Psoas muscle (tissue), 8 donors: ENCODE results near the gene HEPH. TPM values are rescaled to one million over a fixed set of nuclear protein-coding genes. Genes with fewer than 3 reads are reported as not detected.
A peak's percentile ranks its signal among the peaks of the same experiment; 100 is the strongest.
"Not testable (repeated sequence)": the region's sequence is repeated elsewhere in the genome, so short reads cannot be mapped to it uniquely, and the experiment has no call there.

Experiments
- ATAC-seq, 4 donors: fragments of 200-7000 bp; cut with Tn5 transposase; one replicate each; pipeline ENCODE4 v1.9.1; 2020; ENCODE audit warnings: moderate library complexity in 3 of 4, mild to moderate bottlenecking in 2 of 4
- DNase-seq, 2 donors: peaks; one replicate each; pipeline ENCODE4 v3.0.0-alpha.2; 2020
- H3K27ac ChIP-seq: fragments of 200-600 bp; one replicate; pipeline ENCODE4 v1.8.0; 2022
- H3K27me3 ChIP-seq, 3 donors: fragments of 200-600 bp in 1 of 3; one replicate each; pipeline versions ENCODE4 v1.6.1 to v1.8.0; 2013 to 2022; ENCODE audit warnings: low read length in 2 of 3, mild to moderate bottlenecking in 2 of 3, moderate library complexity in 1 of 3; ENCODE audit not compliant: insufficient read depth in 3 of 3
- H3K36me3 ChIP-seq, 2 donors: fragments of 200-600 bp in 1 of 2; one replicate each; pipeline versions ENCODE4 v1.6.1 to v1.8.0; 2013 to 2022; ENCODE audit warnings: low read depth in 1 of 2, mild to moderate bottlenecking in 1 of 2, moderate library complexity in 1 of 2; ENCODE audit not compliant: insufficient read depth in 1 of 2
- H3K4me1 ChIP-seq: fragments of 200-600 bp; one replicate; pipeline ENCODE4 v1.8.0; 2022
- H3K4me3 ChIP-seq: fragments of 200-600 bp; one replicate; pipeline ENCODE4 v1.8.0; 2022; ENCODE audit warnings: mild to moderate bottlenecking
- H3K9me3 ChIP-seq: fragments of 200-600 bp; one replicate; pipeline ENCODE4 v1.8.0; 2022
- WGBS, 3 donors: extraction: QIAGEN DNeasy Blood & Tissue Kit; methylation state at CpG; one replicate each; pipeline versions ENCODE4 v1.1.6 to v1.1.7; 2013; 5-methylcytosine and 5-hydroxymethylcytosine counted together
- intact Hi-C, 2 donors: fragments of 100-400 bp; cut with DNase I; formaldehyde crosslinking; loops; one replicate each; pipeline versions ENCODE4 v1.11.0 to v1.14.2; 2022
- long read RNA-seq, 2 donors: library from polyadenylated mRNA; unstranded; transcript quantifications; one replicate each; pipeline ENCODE4 v2.0.0, GENCODE V29; 2021
- polyA plus RNA-seq, 3 donors: library from polyadenylated mRNA; stranded (reverse); fragments of 200-250 nt; gene quantifications; one replicate each; pipeline ENCODE4 v1.2.3, GENCODE V29; 2013
- total RNA-seq, 4 donors: library from RNA; stranded (reverse); fragmentation: NEBNext Ultra II Directional in 2 of 4; extraction: Animal tissue kit (Norgen Biotek cat#: 25700) in 2 of 4; gene quantifications; one replicate each; pipeline versions ENCODE4 v1.2.1 to v1.2.4, GENCODE V29; 2021 to 2023
- TF ChIP-seq, protein P1 (sequence below): fragments of 200-600 bp; IDR thresholded peaks from one replicate; pipeline ENCODE4 v1.8.0; 2022; ENCODE audit warnings: antibody characterized with exemption
- donor health status: healthy with polysubstance abuse.
- donor health status: DM: no; HTN: no; CAD: no; lungs with moderate emphysema.
- donor health status: Bipolar disorder and iron deficiency.
- donor health status: healthy.
- donor health status: DM: yes; HTN: yes; CAD: no.
- donor health status: DM: no; HTN: no; CAD: no.
- donor health status: DM: no; HTN: no; CAD: no.
- donor health status: DM: yes; HTN: yes; CAD: no.

The HEPH gene, protein sequence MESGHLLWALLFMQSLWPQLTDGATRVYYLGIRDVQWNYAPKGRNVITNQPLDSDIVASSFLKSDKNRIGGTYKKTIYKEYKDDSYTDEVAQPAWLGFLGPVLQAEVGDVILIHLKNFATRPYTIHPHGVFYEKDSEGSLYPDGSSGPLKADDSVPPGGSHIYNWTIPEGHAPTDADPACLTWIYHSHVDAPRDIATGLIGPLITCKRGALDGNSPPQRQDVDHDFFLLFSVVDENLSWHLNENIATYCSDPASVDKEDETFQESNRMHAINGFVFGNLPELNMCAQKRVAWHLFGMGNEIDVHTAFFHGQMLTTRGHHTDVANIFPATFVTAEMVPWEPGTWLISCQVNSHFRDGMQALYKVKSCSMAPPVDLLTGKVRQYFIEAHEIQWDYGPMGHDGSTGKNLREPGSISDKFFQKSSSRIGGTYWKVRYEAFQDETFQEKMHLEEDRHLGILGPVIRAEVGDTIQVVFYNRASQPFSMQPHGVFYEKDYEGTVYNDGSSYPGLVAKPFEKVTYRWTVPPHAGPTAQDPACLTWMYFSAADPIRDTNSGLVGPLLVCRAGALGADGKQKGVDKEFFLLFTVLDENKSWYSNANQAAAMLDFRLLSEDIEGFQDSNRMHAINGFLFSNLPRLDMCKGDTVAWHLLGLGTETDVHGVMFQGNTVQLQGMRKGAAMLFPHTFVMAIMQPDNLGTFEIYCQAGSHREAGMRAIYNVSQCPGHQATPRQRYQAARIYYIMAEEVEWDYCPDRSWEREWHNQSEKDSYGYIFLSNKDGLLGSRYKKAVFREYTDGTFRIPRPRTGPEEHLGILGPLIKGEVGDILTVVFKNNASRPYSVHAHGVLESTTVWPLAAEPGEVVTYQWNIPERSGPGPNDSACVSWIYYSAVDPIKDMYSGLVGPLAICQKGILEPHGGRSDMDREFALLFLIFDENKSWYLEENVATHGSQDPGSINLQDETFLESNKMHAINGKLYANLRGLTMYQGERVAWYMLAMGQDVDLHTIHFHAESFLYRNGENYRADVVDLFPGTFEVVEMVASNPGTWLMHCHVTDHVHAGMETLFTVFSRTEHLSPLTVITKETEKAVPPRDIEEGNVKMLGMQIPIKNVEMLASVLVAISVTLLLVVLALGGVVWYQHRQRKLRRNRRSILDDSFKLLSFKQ
- total RNA-seq (1 to 10 TPM in 1 of 4 donors, under 1 TPM in 3; 0.19 to 1.6 (median 0.49) TPM), polyA plus RNA-seq (under 1 TPM; 0.21 to 0.57 (median 0.25) TPM)
- long read RNA-seq, donor 1, result 0 reads
- long read RNA-seq, donor 2, result 0 reads

DNA sequence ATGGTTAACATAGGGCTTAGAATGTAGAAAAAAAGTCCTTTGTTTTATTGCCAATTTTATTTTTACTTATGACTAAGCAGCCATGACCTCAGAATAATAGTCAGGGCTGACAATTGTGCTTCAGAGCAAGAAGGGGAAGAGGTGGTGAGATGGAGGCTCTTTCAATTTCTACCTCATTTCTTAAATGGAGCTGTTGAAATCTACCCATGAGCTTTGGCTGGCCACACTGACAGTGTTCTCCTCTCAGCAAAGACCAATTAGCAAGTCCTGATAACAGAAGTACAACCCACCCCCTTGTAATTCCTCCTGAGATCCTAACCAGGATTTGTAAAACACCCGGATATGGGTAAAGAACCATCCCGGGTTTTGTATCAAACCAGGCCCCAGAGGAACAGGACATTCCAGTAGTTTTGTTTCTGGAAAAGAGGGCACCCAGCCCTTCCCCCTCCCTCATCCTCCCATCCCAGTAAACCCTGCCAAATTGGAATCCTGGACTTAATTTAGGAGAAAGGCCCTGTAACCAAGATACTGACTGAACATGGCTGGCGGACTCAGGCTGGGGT, at the start of gene HEPH:
Gene HEPH (plus strand): TSS at position 399 of the 563 bp plus-strand sequence. CDS start 6,324 bp downstream, outside the sequence.
- H3K36me3 ChIP-seq, result no peaks in the 10 kb centered on the region
- H3K27me3 ChIP-seq, result peaks cover 0 to 15% (median 0%) of the 10 kb centered on the region in 3 donors
- H3K27ac ChIP-seq, result no peak within 1 kb of the TSS
- TF ChIP-seq, protein P1, sequence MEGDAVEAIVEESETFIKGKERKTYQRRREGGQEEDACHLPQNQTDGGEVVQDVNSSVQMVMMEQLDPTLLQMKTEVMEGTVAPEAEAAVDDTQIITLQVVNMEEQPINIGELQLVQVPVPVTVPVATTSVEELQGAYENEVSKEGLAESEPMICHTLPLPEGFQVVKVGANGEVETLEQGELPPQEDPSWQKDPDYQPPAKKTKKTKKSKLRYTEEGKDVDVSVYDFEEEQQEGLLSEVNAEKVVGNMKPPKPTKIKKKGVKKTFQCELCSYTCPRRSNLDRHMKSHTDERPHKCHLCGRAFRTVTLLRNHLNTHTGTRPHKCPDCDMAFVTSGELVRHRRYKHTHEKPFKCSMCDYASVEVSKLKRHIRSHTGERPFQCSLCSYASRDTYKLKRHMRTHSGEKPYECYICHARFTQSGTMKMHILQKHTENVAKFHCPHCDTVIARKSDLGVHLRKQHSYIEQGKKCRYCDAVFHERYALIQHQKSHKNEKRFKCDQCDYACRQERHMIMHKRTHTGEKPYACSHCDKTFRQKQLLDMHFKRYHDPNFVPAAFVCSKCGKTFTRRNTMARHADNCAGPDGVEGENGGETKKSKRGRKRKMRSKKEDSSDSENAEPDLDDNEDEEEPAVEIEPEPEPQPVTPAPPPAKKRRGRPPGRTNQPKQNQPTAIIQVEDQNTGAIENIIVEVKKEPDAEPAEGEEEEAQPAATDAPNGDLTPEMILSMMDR, result no peak
- WGBS, 3 donors, result 22 to 56% (median 25%) methylated on average over 3 of the region's 3 CpGs
- H3K4me3 ChIP-seq, result peak within 1 kb of the TSS; percentile 22
- no peak for ATAC-seq
- H3K4me1 ChIP-seq, result no peaks in the 10 kb centered on the region
- no peaks in the 10 kb centered on the region for H3K9me3 ChIP-seq
- intact Hi-C loops, result no loop called here
- no peak for DNase-seq

DNA sequence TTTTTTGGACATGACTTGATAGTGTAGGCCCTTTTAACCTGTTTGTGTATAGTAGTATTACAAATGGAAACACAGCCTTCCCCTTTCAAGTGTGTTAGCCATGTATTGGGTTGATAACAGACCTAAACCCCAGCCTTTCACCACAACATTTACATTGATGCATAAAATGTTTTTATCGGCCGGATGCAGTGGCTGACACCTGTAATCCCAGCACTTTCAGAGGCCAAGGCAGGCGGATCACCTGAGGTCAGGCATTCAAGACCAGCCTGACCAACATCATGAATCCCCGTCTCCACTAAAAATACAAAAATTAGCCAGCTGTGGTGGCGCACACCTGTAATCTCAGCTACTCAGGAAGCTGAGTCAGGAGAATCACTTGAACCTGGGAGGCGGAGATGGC, 45.3 kb upstream of the HEPH start:
- intact Hi-C loops, H3K27me3 ChIP-seq, H3K4me1 ChIP-seq, DNase-seq, H3K4me3 ChIP-seq, H3K9me3 ChIP-seq, H3K36me3 ChIP-seq, H3K27ac ChIP-seq, ATAC-seq: not testable (repeated sequence)
- 82 to 94% (median 91%) methylated on average over 6 of the region's 6 CpGs for WGBS, 3 donors

DNA sequence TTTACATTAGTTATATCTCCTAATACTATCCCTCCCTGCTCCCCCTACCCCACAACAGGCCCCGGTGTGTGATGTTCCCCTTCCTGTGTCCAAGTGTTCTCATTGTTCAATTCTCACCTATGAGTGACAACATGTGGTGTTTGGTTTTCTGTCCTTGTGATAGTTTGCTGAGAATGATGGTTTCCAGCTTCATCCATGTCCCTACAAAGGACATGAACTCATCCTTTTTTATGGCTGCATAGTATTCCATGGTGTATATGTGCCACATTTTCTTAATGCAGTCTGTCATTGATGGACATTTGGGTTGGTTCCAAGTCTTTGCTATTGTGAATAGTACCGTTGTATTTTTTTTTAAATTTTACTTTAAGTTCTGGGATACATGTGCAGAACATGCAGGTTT, 42.7 kb upstream of the HEPH start:
- H3K4me3 ChIP-seq, intact Hi-C loops, H3K9me3 ChIP-seq, H3K27me3 ChIP-seq, DNase-seq, H3K4me1 ChIP-seq, H3K36me3 ChIP-seq, H3K27ac ChIP-seq, ATAC-seq: not testable (repeated sequence)
- 84 to 98% (median 94%) methylated on average over 2 of the region's 2 CpGs for WGBS, 3 donors

DNA sequence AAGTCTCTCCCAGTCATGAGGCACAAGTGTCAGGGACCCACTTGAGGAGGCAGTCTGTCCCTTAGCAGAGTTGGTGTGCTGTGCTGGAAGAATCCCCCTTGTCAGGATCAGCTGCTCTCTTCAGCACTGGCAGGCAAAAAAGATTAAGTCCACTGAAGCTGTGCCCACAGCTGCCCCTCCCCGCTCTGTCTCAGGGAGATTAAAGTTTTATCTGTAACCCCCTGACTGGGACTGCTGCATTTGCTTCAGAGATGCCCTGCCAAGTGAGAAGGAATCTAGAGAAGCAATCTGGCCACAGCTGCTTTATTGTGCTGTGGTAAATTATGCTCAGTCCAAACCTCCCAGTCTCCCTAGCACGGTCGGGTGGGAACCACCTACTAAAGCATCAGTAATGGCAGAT, 37.4 kb upstream of the HEPH start:
- Histone ChIP-seq H3K4me3 (no peak overlapping the region), H3K9me3 (no peaks in the 10 kb centered on the region), H3K36me3 (no peaks in the 10 kb centered on the region), H3K27me3 (no peaks in the 10 kb centered on the region), H3K27ac (no peak overlapping the region), H3K4me1 (no peaks in the 10 kb centered on the region)
- intact Hi-C loops, result no loop called here
- DNase-seq (no peak), ATAC-seq (no peak)
- 49 to 70% (median 64%) methylated on average over 3 of the region's 3 CpGs for WGBS, 3 donors
- TF ChIP-seq, protein P1, result no peak

DNA sequence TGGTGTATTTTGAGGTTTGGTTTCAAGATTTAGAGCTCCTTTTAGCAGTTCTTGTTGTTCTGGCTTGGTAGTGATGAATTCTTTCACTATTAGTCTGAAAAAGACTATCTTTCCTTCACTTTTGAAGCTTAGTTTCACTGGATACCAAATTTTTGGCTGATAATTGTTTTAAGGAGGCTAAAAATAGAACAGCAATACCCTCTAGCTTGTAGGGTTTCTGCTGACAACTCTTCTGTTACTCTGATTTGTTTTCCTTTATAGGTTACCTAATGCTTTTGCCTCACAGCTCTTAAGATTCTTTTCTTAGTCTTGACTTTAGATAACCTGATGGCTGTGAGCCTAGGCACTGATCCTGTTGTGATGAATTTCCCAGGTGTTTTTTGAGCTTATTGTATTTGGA, 33.6 kb upstream of the HEPH start:
- H3K9me3 ChIP-seq, result no peaks in the 10 kb centered on the region
- H3K4me3 ChIP-seq, result no peak overlapping the region
- H3K27me3 ChIP-seq, result no peaks in the 10 kb centered on the region
- H3K27ac ChIP-seq, result no peak overlapping the region
- intact Hi-C loops, result no loop called here
- ATAC-seq (no peak), DNase-seq (no peak)
- no peaks in the 10 kb centered on the region for H3K4me1 ChIP-seq
- H3K36me3 ChIP-seq, result no peaks in the 10 kb centered on the region
- TF ChIP-seq, protein P1, result no peak

DNA sequence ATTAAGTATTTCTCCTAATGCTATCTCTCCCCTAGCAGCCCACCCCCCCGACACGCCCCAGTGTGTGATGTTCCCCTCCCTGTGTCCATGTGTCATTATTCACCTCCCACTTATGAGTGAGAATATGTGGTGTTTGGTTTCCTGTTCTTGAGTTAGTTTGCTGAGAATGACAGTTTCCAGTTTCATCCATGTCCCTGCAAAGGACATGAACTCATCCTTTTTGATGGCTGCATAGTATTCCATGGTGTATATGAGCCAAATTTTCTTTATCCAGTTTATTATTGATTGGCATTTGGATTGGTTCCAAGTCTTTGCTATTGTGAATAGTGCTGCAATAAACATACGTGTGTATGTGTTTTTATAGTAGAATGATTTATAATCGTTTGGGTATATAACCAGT, 28.8 kb upstream of the HEPH start:
- H3K27ac ChIP-seq, ATAC-seq, intact Hi-C loops, DNase-seq, H3K4me1 ChIP-seq, H3K9me3 ChIP-seq, H3K4me3 ChIP-seq, H3K36me3 ChIP-seq, H3K27me3 ChIP-seq: not testable (repeated sequence)
- 81 to 93% (median 86%) methylated on average over 4 of the region's 4 CpGs for WGBS, 3 donors
